Bronchial epithelial cell (primary cell): ENCODE results near the gene HELZ2. TPM values are rescaled to one million over a fixed set of nuclear protein-coding genes. Genes with fewer than 3 reads are reported as not detected.
"Not testable (repeated sequence)": the region's sequence is repeated elsewhere in the genome, so short reads cannot be mapped to it uniquely, and the experiment has no call there.

Experiments
- DNase-seq: peaks from one replicate; pipeline ENCODE4 v3.0.0-alpha.2; 2010; ENCODE audit warnings: low read depth
- FAIRE-seq: peaks from 2 replicates; lab custom pipeline; 2011; peaks lifted over from hg19 to GRCh38; lab: Jason Lieb, UNC
- H3K27me3 ChIP-seq: 2 replicates; pipeline ENCODE4 v1.5.1; 2011; ENCODE audit warnings: low read length; ENCODE audit not compliant: control insufficient read depth, insufficient read depth
- H3K36me3 ChIP-seq: 2 replicates; pipeline ENCODE4 v1.5.1; 2011; ENCODE audit warnings: low read length; ENCODE audit not compliant: control insufficient read depth, insufficient read depth
- H3K4me3 ChIP-seq: 2 replicates; pipeline ENCODE4 v1.5.1; 2011; ENCODE audit warnings: mild to moderate bottlenecking, low read depth, low read length, control low read depth
- total RNA-seq: library from RNA; depleted of rRNA; stranded (reverse); fragments of >200 nt; gene quantifications from 2 replicates; pipeline ENCODE4 v1.2.1, GENCODE V29; 2014
- TF ChIP-seq, protein P1 (sequence below): IDR thresholded peaks from 2 replicates; pipeline ENCODE4 v1.5.1; 2011; ENCODE audit warnings: mild to moderate bottlenecking, moderate library complexity, low read length, control low read depth, inconsistent platforms; ENCODE audit not compliant: insufficient read depth, severe bottlenecking

HELZ2 gene
- total RNA-seq, 1 donor from 2014 or later: 13.7 TPM

GRCh38 chr20:63619086-63619485 lies 45.0 kb upstream of the HELZ2 start:
- FAIRE-seq: no peak
- peaks cover 22% of the 10 kb centered on the region for H3K36me3 ChIP-seq

GRCh38 chr20:63618291-63618980 lies 44.4 kb upstream of the HELZ2 start:
- Histone ChIP-seq H3K4me3 (no peak overlapping the region), H3K27me3 (no peaks in the 10 kb centered on the region), H3K36me3 (peaks cover 23% of the 10 kb centered on the region)
- DNase-seq: no peak
- no peak for FAIRE-seq
- TF ChIP-seq, protein P1, sequence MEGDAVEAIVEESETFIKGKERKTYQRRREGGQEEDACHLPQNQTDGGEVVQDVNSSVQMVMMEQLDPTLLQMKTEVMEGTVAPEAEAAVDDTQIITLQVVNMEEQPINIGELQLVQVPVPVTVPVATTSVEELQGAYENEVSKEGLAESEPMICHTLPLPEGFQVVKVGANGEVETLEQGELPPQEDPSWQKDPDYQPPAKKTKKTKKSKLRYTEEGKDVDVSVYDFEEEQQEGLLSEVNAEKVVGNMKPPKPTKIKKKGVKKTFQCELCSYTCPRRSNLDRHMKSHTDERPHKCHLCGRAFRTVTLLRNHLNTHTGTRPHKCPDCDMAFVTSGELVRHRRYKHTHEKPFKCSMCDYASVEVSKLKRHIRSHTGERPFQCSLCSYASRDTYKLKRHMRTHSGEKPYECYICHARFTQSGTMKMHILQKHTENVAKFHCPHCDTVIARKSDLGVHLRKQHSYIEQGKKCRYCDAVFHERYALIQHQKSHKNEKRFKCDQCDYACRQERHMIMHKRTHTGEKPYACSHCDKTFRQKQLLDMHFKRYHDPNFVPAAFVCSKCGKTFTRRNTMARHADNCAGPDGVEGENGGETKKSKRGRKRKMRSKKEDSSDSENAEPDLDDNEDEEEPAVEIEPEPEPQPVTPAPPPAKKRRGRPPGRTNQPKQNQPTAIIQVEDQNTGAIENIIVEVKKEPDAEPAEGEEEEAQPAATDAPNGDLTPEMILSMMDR: no peak

More at GRCh38 chr20:63619086-63619485, 45.0 kb upstream of the HELZ2 start:
- Histone ChIP-seq H3K27me3 (no peaks in the 10 kb centered on the region), H3K4me3 (no peak overlapping the region)
- TF ChIP-seq, protein P1: no peak
- no peak for DNase-seq

- no peak overlapping the region for H3K4me3 ChIP-seq
- TF ChIP-seq, protein P1: no peak
- peaks cover 23% of the 10 kb centered on the region for H3K36me3 ChIP-seq
- FAIRE-seq (peak; percentile 82), DNase-seq (no peak)
- no peaks in the 10 kb centered on the region for H3K27me3 ChIP-seq
These were observed 43.8 kb upstream of the HELZ2 start for GRCh38 chr20:63617876-63618265.

DNA sequence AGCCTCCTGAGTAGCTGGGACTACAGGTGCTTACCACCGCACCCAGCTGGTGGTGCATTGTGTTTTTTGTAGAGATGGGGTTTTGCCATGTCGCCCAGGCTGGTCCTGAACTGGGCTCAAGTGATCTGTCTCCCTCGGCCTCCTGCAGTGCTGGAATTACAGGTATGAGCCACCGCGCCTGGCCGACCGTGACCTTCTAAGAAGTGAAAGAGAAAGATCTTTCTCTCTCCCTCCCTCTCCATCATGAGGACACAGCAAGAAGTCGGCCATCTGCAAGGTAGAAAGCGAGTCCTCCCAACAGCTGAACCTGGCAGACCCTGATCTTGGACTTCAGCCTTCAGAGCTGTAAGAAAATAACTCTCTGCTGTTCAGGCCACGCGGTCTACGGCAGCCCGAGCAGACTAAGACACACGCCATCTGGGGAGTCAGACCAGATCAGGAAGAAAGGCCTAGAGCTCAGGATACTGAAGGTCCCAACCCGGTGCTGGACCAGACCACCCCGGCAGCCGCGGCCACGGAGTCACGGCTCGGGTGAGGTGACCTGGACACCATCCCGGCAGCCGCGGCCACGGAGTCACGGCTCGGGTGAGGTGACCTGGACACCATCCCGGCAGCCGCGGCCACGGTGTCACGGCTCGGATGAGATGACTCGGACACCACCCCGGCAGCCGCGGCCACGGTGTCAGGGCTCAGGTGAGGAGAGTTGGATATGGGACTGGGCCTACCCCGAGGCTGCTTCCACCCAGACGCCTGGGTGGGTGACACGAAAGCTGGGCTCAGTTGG lies 43.2 kb upstream of the HELZ2 start:
- DNase-seq: no peak
- no peaks in the 10 kb centered on the region for H3K27me3 ChIP-seq
- peaks cover 23% of the 10 kb centered on the region for H3K36me3 ChIP-seq
- no peak for FAIRE-seq
- TF ChIP-seq, protein P1: no peak
- H3K4me3 ChIP-seq: no peak overlapping the region

- FAIRE-seq, H3K4me3 ChIP-seq, H3K27me3 ChIP-seq, DNase-seq: not testable (repeated sequence)
- peaks cover 20% of the 10 kb centered on the region for H3K36me3 ChIP-seq
These were observed 40.0 kb upstream of the HELZ2 start for GRCh38 chr20:63613863-63614594.
